Putamen (tissue), 1 donor: ENCODE measurements around the gene CA14.
"Not testable (repeated sequence)": the region's sequence is repeated elsewhere in the genome, so short reads cannot be mapped to it uniquely, and the experiment has no call there.

ENCODE experiments used
- DNase-seq: peaks from one replicate; pipeline ENCODE4 v3.0.0-alpha.2; 2016; ENCODE audit warnings: low spot score

CA14 gene

DNA sequence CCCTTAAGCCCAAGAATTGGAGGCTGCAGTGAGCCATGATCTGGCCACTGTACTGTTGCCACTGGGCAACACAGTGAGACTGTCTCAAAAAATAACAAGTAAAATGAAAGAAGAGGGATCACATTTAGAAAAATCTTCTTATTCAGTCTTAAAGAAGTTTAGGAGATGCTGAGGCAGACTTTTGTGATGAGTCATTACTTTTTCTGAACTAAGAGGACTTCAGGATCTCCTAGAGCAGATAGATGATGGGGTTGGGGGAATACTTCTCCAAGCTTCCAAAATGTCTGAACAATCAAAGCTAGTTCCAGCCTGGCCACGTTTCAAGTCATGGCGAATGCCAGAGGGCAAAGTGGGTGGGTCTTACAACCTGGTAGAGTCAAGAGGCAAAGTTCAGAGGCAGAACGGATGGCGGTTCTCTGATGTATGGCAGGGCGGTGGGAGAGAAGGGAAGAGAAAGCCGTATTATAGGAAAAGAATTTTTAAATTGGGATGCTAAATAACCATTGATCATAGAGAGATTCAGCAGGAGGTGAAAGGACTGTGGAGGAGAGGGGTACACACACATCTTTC, 22.6 kb downstream of the CA14 start:
- DNase-seq: no peak

DNA sequence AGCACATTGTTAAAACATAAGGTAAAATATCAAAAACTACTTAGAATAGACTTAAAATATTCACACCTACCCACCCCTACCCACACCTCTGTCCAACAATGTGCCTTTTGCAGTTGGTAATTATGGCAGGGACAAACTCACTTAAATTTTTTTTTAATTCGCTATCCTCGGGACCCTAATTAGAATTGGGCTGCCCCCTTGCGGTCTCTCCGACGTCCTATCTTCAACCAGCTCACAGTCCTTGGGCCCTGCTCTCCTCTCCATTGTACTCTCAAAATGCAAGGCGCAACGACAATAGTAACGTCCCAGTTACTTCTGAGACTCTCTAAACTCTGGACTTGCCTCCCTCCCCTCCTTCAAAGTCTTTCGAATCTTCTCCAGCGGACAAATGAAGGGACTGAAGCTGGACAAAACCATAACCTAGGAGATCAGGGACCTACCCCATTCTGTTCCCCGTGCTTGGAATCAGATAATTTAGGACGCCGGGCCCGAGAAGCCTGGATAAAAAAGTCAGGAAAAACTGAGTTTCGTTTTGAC, 23.7 kb downstream of the CA14 start:
- peak; percentile 82 for DNase-seq

DNA sequence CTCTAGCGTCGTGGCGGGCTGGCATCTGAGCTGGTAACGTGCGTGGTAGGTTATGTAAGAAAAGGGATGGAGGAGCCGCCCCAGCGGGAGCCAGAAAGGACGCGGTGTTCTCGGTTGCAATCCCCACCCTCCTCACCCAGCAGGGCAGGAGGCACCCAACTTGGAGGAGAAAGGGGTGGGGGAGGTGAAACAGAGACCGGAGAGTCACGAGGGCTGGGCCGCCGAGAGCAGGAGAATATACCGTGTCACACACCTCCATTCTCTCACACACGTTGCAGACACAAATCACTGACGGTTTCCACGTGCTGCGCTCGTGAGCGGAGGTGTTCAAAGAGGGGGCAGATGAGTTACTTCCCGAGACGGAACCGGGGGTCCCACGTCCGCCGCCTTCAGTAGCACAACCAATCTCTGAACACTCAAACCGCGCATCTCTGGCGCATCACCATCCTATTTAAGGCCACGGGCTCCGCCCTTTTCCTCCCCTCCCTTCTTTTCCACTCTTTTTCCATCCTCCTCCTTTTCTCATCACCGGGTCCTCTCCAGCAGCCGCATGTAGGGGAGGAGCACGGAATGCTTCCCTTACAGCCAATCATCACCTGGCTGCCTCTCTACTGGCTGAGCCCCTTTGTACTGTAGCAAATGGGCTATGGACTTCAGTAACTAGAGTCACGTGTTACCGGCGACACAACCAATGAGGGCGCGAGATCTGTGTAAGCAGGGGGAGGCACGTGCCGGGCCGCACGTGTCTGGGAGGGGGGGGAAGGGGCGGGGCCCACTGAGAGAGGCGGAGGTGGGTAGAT, 24.4 kb downstream of the CA14 start, which contains the start of gene CIART:
Gene CIART, plus strand, starts transcription at position 797 of the 800 bp plus-strand sequence. CDS start 714 bp downstream, outside the sequence.
- peak; percentile 96 for DNase-seq

DNA sequence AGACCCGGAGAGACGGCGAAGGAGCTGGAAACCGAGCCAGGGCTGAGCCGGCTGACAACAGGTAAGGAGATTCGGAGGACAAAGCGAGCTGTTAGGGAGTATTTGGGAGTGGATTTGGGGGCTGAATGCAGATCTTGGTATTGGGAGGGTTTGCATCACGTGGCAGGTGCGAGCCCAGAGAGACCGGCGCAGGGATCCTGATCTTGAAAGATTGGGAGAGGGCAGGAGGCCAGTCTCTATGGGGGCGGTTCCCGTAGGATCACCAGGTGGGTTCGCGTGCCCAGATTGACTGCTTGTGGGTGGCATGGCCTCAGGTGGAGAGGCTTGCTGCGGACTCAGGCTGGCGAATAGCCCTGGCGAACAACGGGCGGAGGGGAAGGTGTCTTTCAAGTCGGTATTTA, 25.0 kb downstream of the CA14 start:
- DNase-seq: no peak

DNA sequence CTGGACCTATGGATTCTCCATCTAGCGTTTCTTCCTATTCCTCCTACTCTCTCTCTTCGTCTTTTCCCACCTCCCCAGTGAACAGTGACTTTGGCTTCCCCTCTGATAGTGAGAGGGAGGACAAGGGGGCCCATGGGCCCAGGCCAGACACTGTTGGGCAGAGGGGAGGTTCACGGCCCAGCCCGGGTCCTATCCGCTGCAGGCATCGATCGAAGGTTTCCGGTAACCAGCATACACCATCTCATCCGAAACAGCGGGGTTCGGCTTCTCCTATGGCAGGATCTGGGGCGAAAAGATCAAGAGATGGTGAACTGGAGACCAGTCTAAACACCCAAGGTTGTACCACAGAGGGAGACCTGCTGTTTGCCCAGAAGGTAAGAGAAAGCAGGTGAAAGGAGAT, 25.7 kb downstream of the CA14 start:
- no peak for DNase-seq

DNA sequence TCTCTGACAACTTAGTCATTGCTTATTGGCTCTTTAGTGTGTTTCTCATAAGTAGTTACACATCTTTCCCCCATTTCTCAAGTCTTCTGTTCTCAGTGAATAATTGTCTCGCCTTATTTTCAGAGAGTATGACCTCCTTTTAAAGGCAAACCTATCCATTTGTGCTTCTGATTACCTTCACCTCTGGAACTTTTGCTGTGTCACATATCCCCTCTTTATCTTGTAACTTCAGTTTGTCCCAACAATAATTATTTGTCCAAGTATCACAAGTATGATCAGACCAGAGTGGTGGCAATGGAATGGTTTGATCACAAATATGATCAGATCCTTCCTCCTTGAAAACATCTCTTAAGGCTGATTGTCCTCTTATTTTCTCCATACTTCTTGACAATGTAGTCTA, 30.8 kb downstream of the CA14 start:
- no peak for DNase-seq

DNA sequence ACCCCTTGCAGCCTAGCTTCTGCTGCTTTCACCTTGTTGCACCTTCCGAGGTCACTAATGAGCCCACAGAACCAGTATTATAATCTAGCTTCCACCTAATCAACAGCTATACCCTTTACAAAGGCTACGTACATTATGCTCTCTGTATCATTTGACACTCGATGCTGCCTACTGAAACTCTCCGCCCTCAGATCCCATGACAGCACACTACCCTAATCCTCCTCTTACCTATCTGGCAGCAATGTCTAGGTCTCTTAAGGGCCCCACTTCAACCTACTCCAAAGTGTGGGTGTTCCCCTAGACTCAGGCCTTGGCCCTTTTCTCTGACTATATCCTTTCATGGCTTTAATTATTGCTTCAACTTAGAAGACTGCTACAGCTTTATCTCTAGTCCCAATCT, 31.2 kb downstream of the CA14 start:
- peak; percentile 52 for DNase-seq

DNA sequence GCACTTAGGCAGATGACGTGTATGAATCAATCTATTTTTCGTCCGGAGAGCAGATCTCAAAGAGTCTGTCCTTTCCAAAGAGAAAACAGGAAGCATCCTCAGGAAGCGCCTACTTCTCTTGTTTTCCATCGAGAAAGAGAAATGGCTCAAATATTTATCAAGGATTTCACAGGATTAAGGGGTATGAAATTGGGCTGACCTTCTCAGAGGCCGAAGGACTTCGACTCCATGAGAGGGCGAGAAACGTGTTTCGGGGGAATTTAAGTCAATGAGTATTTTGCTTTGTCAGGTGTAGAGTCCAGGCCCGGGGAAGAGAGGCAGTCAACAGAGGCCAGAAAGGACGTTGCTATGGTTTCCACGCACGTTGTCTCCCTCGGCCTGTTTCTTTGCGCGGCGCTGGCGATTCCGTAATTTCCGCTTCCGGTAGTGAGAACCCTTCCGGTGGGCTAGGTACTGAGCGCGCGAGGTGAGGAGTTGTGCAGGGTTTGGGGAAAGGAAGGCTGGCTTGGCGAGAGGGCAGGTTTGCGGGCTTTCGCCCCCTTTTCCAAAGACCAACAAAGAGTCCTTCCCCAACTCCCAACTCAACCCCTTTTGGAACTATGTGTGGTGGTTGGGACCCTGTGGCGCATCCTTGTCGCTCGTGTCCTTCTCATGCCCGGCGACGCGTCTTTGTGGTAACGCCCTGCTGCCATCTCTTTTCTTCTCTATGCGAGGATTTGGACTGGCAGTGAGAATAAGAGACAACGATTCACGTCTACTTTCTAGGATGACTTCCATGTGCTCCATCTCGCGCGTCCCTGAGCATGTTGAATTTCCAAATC, 36.1 kb downstream of the CA14 start, which contains the start of gene MRPS21:
Gene MRPS21, plus strand, starts transcription at position 429 of the 821 bp plus-strand sequence. CDS start 506 bp downstream, outside the sequence.
- DNase-seq: peak; percentile 90

DNA sequence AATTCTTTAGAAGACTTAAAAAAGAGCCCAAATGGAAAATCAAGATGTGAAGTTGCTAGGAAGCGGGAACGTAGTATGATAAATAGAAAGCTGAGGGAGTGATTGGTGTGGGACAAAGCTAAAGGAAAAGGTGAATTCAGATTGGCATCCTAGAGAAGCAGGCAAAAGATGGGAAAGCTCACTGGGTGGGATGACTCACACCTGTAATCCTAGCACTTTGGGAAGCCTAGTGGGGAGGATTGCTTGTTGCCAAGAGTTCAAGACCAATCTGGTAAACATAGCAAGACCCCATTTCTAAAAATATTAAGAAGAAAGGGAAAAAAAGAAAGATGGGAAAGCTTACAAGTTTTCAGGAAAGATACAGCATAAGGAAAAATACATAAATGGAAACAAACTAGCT, 37.9 kb downstream of the CA14 start:
- DNase-seq: no peak

DNA sequence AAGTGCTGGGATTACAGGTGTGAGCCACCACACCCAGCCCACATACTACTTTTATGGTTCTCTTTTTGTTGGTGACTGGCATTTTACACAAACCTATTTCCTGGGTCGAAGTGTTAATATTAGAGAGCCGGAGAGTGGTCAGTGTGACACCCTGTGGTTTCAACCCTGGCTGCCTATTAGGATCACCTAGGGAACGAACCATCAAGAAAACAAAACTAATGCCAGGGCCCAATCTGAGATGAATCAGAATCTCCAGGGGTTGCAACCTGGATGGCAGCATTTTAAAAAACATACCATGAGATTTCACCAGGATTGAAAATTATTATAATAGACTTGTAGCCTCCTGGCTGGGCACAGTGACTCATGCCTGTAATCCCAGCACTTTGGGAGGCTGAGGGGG, 42.1 kb downstream of the CA14 start:
- no peak for DNase-seq

DNA sequence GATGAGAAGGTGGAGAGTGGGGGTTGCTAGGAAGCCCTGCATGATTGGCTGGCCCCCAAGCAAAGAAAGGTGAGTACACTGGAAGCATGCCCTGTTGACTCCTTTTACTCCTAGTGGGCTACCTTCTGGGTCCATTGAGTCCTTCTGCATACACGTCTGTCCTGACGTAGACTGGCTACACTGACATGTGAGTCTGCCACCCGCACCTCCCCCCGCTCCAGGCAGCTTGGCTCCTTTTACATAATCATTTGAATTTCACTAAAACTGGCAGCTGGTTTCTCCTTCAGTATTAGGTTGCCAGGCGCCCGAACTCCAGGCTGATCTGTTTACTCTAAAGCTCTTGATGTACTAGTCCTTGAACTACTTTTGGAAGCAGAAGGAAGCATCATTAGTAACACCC, 44.8 kb downstream of the CA14 start:
- DNase-seq: peak; percentile 79

DNA sequence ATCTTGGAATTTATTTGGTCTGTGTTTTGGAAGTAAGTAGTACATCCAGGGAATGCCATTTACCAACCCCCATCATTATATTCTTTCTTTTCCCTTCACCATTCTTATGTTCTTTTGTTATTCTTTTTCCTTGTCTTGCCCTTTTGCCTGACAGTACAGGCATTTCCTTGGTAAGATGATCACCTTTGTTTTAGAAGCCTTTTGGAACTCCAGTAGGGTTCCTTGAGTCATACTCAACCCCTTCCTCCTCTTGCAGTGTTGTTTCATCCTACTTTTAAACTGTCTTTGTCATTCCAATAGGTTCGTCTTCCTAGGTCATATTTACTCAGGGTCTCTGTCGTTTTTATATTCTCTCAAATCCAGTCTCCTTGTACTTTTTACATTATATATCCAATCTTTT, 45.3 kb downstream of the CA14 start:
- DNase-seq: no peak

DNA sequence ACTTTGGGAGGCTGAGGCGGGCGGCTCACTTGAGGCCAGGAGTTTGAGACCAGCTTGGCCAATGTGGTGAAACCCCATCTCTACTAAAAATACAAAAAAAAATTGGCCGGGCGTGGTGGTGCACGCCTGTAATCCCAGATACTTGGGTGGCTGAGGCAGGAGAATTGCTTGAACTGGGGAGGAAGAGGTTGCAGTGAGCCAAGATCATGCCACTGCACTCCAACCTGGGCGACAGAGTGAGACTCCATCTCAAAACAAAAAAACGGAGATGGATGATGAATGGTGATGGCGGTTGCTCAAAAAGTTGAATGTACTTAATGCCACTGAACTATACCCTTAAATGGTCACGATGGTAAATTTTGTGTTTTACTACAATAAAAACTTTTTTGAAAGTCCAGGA, 51.0 kb downstream of the CA14 start:
- DNase-seq: not testable (repeated sequence)

DNA sequence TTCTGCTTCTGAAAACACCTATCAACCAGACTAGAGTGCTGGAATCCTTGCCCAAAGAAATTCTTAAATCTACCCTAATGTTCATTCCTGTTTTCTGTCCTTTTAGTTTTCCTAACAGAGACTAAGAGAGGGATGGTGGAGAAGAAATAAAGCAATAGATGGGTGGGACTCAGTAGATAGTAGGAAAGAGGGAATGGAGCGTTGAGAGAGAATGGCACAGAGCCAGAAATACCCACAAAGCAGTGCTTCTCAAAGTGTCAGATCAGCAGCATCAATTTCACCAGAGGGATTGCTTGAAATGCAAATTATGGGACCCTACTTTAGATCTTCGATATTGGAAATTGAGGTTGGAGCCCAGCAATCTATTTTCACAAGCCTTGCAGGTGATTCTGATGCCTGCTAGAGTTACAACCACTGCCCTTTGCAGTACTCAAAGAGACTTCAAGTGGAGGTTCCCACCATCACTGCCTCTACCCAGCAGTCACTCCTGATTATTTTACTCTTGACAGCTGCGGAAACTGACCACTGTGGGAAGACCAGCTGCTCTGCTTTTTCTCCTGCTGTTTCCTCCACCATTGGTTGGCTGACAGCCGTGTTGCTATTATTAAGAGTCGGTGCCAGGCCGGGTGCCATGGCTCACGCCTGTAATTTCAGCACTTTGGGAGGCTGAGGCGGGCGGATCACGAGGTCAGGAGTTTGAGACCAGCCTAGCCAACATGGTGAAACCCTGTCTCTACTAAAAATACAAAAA, 52.4 kb downstream of the CA14 start:
- no peak for DNase-seq

DNA sequence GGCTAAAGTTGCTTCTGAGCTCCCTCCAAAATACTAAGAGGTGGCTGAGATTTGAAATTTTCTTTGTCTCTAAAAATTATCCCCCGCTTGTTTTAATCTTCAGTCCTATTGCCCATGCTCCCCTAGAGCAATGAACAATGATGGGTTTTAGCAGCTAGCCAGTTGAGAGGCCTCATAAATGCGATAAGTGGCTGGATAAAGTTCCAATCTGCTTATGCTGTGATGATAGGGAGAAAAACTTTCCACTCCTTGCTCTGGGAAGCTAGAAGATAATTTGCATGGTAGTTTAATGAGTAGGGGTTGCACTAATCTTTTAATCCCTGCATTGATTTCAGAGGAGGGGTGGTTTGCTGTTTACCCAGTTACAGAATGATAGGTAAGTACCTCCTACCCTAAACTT, 54.2 kb downstream of the CA14 start:
- no peak for DNase-seq
